PFSK-1 (cell line): ENCODE measurements around the gene LRRC41.

Experiments used
- FOXP2 ChIP-seq: optimal IDR thresholded peaks from 2 replicates; pipeline ENCODE3; 2011; ENCODE audit warnings: borderline replicate concordance, control low read depth, inconsistent platforms; ENCODE audit not compliant: insufficient read depth; ENCODE audit errors: extremely low read length, extremely low read depth
- POLR2AphosphoS5 ChIP-seq: IDR thresholded peaks from 2 replicates; pipeline ENCODE4 v1.6.1; 2012; ENCODE audit warnings: low read depth, mild to moderate bottlenecking, control low read depth, low read length, moderate library complexity
- SIN3A ChIP-seq: IDR thresholded peaks from 2 replicates; pipeline ENCODE4 v1.6.1; 2012; ENCODE audit warnings: mild to moderate bottlenecking, low read length, moderate library complexity, borderline replicate concordance; ENCODE audit not compliant: insufficient read depth
- TAF1 ChIP-seq: IDR thresholded peaks from 2 replicates; pipeline ENCODE4 v1.6.1; 2012; ENCODE audit warnings: low read length, control low read depth, borderline replicate concordance; ENCODE audit not compliant: insufficient read depth
- TF ChIP-seq, protein P1 (sequence below), 2 experiments: IDR thresholded peaks; 2 replicates each; pipeline versions ENCODE4 v1.6.1 to v1.8.0; 2011 to 2012; ENCODE audit warnings: low read depth in 2 of 2, low read length in 2 of 2, control low read depth in 1 of 2, inconsistent platforms in 1 of 2, mild to moderate bottlenecking in 1 of 2, moderate library complexity in 1 of 2; ENCODE audit not compliant: insufficient read depth in 1 of 2

Gene LRRC41

DNA sequence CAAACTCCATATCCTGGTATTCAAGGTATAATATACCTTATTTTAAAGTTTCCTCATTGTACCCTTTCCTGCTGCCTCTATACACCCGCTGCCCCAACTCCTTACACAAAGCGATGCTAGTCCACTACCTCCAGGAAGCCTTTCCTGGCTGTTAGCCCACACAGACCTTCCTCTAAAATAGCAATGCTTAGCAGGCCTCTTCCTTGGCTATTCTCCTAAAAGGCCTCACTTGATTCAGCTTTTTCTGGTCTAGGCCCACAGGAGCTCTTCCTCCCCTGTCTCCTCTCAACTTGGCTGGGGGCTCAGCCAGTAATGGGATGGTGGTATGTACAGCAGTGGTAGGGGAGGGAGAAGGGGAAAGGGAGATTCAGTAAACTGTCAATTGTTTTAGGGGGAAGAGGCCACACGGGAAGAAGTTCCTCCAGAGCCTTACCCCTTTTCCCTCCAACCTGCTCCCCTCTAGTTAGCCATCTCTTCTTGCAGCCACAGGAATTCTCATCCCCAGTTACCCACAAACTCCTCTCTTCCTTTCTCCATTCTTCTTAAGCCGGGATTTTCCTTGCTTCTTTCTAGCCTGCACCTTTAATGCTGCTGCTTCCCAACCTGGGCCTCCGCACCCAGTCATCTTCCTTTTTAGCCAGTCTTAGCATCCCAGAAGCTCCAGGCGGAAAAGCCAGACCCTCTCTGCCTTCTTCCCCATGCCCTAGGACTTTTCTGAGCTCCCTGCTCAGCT, 2.6 kb downstream of the LRRC41 start:
- TF ChIP-seq, protein P1, sequence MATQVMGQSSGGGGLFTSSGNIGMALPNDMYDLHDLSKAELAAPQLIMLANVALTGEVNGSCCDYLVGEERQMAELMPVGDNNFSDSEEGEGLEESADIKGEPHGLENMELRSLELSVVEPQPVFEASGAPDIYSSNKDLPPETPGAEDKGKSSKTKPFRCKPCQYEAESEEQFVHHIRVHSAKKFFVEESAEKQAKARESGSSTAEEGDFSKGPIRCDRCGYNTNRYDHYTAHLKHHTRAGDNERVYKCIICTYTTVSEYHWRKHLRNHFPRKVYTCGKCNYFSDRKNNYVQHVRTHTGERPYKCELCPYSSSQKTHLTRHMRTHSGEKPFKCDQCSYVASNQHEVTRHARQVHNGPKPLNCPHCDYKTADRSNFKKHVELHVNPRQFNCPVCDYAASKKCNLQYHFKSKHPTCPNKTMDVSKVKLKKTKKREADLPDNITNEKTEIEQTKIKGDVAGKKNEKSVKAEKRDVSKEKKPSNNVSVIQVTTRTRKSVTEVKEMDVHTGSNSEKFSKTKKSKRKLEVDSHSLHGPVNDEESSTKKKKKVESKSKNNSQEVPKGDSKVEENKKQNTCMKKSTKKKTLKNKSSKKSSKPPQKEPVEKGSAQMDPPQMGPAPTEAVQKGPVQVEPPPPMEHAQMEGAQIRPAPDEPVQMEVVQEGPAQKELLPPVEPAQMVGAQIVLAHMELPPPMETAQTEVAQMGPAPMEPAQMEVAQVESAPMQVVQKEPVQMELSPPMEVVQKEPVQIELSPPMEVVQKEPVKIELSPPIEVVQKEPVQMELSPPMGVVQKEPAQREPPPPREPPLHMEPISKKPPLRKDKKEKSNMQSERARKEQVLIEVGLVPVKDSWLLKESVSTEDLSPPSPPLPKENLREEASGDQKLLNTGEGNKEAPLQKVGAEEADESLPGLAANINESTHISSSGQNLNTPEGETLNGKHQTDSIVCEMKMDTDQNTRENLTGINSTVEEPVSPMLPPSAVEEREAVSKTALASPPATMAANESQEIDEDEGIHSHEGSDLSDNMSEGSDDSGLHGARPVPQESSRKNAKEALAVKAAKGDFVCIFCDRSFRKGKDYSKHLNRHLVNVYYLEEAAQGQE (IDR thresholded peaks at IDR 0.05; ENCODE audit: insufficient read depth in 1 of 2, low read depth in 2 of 2, low read length in 2 of 2) = no peak
- TF ChIP-seq POLR2AphosphoS5 = peak; percentile 44
- no peak for TF ChIP-seq SIN3A
- TF ChIP-seq FOXP2 = no peak
- peak; percentile 22; the same call in 1 of the 2 replicates for TF ChIP-seq TAF1

DNA sequence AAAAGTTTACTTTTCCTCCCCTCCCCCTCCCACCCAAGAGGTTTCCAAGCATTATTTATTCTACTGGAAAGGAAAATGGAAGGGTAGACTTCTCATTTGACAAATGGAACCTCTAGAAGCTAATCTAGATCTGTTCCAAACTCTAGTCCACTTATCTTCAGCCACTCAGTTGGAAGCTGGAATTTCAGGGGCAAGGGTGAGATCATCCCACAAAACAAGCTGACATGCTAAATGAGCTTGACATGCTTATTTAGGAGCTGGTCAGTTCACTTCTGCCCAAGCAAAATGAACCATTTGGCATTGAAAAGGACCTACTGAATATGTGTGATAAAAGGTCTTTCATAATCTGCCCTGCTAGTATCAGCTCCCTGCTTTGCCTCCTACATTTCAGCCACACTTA, 5.0 kb downstream of the LRRC41 start:
- TF ChIP-seq FOXP2 = no peak

DNA sequence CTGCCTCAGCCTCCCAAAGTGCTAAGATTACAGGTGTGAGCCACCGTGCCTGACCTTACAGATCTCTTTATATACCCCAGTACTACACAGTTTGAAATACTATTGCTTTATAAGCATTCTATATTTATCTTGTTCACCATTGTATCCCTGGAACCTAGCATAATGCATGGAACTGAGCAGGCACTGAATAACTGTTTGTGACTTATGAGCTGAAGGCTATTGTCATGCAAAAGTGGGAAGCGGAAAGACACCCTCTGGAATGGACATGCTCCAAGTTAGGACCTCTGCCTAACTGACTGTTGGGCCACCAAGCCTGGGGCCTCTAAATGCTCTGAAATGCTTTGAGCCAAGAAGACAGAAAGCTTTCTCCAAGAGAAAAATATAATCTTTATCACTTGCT, 8.1 kb downstream of the LRRC41 start:
- TF ChIP-seq FOXP2 (no peak), POLR2AphosphoS5 (no peak), SIN3A (no peak), TAF1 (no peak)
- TF ChIP-seq, protein P1 (IDR thresholded peaks at IDR 0.05; ENCODE audit: insufficient read depth in 1 of 2, low read depth in 2 of 2, low read length in 2 of 2) = no peak

DNA sequence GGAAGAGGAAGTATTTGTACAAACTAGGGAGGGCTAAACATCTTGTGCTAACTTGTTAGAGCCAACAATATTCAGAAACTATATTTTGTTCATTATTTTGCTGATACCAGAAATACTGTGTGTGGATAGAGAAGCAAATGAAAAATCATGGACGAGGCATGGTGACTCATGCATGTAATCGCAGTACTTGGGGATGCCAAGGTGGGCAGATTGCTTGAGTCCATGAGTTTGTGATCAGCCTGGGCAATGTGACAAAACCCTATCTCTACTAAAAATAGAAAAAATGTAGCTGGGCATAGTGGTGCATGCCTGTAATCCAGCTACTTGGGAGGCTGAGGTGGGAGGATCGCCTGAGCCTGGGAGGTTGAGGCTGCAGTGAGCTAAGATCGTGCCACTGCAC, 13.4 kb downstream of the LRRC41 start:
- no peak for TF ChIP-seq TAF1
- TF ChIP-seq, protein P1 (IDR thresholded peaks at IDR 0.05; ENCODE audit: insufficient read depth in 1 of 2, low read depth in 2 of 2, low read length in 2 of 2) = no peak
- no peak for TF ChIP-seq POLR2AphosphoS5
- no peak for TF ChIP-seq SIN3A
- no peak for TF ChIP-seq FOXP2

DNA sequence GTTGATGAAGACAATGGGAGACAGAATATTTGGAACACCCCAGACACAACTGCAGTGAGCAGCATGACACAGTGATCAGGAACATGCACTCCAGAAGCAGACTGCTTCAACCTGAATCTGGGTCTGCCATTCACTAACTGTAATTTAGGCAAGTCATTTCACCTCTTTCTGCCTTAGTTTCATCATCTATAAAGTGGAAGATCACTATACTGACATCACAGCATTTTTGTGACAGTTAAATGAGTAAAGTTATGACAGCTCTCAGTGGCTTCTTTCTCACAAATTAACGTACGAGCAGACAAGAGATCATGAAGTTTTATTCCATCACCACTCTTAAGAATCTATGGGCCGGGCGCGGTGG, 14.3 kb downstream of the LRRC41 start:
- TF ChIP-seq POLR2AphosphoS5 = no peak

DNA sequence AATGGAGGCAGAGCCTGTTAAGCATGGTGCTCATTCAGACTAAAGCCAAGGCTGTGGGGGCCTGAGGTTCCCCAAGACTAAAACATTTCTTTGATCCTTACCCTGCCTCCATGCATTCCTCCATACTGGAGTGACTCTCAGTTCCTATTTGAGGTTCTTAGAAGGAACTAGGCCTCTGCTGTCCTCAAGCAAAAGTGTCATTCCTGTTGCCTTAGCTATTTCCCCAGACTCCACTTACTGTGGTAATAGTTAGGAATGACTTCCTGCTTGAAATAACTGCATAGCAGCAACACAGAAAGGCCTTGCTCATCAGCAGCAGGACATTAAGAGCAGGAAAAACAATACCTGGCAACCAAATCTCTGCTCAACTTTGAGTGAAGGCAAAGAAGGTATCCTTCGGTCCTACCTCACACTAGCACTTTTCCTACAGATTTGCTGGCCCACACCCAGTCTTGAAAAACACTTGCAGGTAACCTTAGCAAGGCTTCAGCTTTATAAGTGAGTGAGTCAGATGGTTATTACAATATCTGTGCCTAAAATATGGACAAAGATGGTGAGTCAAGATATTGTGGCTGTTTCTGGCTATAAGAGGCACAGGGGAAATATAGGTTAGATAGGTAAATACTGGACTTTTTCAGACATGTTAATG, 14.8 kb downstream of the LRRC41 start:
- no peak for TF ChIP-seq POLR2AphosphoS5
- TF ChIP-seq, protein P1 (IDR thresholded peaks at IDR 0.05; ENCODE audit: insufficient read depth in 1 of 2, low read depth in 2 of 2, low read length in 2 of 2) = no peak
- no peak for TF ChIP-seq FOXP2
- no peak for TF ChIP-seq TAF1
- no peak for TF ChIP-seq SIN3A
